GM18508 (cell line): ENCODE measurements around the gene NOTCH1.

Source experiments
- ATAC-seq: cut with Tn5 transposase; IDR thresholded peaks from one replicate; pipeline ENCODE4 v1.9.1; 2021; ENCODE audit warnings: moderate number of reproducible peaks; ENCODE audit not compliant: insufficient read depth, unreplicated experiment

Gene NOTCH1

DNA sequence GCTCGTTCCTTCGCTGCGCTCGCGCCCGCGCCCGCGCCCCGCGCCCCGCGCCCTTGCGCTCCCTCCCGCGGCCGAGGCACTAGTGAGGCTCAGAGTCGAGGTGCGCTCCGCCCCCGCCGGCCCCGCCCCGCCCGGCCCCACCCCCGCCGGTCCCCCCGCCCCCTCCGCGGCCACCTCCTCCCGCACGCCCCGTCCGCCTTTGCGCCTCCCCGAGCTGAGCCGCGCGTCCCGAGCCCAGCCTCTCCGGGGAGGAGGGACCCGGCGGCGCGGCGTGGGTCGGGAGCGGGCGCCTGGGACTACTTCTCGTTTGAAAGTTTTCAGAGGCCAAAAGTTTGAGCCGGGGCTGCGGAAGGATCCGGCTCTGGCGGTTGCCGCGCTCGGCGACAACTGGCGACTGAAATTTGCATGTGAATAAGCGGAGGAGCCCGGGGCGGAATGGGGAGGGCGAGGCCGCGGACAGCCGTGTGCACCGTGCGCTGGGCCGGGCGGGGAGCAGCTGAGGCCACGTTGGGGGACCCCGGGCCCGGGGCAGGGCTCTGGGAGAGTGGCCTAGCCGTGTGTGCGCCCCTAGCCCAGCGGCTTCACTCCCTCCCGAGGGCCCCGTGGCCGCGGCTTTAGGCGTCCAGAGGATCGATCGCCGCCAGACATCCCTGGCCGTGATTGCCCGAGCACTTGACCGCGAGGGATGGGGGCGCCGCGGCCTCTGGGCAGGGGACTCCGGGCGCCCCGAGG, at the start of gene NOTCH1:
TSS of gene NOTCH1 (minus strand) at position 84 of the 732 bp plus-strand sequence. CDS start 262 bp downstream, outside the sequence.
- peak; percentile 46 for ATAC-seq

DNA sequence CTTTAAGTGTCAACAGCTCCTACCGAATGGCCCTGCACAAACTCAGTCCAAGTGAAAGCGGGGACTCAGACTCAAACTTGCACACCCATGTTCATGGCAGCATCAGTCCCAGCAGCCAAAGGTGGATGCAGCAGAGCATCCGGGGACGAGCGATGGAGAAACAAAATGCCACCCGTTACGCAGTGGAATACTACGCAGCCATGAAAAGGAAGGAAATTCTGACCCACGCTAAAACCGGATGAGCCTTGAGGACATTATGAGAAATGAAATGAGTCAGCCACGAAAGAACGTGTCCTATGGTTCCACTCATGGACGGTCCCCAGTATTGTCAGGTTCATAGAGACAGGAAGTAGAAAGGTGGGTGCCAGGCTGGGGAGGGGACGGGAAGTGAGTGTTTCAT, 48.6 kb upstream of the NOTCH1 start:
- no peak for ATAC-seq

GRCh38 chr9:136593581-136593980, 47.7 kb upstream of the NOTCH1 start:
- no peak for ATAC-seq

GRCh38 chr9:136592666-136593065, 46.8 kb upstream of the NOTCH1 start:
- ATAC-seq: no peak

DNA sequence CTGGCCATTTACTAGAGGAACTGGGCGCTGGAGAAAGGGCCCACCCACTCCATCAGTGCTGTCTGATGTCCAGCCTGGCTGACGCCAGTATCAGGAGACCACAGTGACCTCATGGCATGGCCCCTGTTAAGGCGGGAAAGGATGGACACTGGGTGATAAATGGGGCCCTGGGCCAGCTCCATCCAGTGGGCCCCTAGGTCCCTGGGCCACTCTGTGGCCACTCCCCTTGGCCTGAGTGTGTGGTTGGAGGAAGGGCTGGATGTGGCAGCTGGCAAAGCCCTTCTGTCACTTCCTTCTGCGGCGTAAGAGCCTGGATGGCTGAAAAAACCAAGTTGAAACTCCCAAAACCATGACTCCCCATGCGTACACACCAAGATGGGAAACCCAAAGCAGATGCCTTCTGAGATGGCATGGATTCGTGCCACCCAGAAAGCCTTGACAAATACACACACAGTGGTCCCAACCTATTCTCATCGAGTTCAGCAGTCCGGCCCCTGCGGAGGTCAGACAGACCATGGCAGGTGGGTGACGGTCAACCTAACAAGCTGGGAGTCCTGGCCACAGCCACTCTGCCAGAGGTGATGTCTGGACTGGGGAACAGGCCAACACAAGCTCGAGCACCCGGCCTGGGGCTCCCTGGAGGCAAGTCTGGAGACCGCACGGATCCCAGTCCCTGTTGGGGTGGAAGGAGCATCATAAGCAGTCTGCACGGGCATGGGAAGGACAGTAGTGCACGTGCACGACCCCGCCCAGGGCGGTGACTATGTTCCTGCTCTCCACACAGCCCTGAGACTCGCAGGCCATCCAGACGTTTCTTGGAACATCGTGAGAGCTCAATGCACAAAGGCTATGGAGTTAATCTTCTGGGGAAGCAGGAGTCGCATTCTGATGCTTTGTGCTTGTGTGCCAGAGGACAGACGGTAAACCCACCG, 45.2 kb upstream of the NOTCH1 start:
- ATAC-seq: no peak

DNA sequence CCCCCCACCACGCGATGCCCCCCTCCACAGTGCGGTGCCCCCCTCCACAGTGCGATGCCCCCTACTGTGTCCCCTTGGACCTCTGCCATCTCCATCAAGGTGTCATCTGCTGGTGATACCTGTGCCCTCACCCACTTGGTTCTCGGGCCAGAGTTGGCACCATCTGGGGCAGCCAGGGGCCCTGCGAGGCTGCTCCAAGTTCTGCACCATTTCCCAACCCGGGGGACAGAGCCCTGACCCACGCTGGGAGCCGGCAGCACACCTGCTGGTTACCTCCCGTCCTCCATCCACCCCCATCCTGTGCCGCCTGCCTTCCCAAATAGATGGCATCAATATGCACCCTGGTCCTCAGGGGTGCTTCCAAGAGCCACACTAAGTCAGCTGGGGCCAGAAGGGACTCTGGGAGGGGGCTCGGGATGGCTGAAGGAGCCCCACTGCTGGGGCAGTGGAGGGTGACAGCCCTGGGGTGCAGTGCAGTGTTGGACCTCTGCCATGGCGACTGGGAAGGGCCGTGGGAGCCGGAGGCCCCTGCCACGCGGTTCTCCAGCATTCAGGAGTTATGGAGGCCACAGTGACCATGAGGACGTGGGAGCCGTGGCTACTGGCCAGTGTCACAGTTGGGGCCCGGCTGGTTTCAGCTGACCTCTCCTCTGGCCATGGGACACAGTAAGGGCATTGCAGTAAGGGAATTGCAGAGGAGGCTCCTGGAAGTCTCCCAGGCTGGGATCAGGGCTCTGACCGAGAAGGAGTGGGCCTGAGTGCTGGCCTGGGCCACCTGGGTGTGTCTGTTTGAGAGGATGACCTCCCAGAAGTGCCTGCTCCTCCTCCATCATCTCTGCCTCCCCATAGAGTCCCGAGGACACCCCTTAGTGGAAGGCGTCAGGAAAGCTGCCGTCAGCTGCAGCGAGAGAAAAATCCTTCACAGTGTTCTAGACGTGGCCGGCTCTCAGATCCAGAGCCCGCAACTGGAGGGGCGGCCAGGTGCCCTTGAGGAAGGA, 44.2 kb upstream of the NOTCH1 start:
- no peak for ATAC-seq

- no peak for ATAC-seq
Observed at GRCh38 chr9:136588663-136589464, 43.0 kb upstream of the NOTCH1 start.

DNA sequence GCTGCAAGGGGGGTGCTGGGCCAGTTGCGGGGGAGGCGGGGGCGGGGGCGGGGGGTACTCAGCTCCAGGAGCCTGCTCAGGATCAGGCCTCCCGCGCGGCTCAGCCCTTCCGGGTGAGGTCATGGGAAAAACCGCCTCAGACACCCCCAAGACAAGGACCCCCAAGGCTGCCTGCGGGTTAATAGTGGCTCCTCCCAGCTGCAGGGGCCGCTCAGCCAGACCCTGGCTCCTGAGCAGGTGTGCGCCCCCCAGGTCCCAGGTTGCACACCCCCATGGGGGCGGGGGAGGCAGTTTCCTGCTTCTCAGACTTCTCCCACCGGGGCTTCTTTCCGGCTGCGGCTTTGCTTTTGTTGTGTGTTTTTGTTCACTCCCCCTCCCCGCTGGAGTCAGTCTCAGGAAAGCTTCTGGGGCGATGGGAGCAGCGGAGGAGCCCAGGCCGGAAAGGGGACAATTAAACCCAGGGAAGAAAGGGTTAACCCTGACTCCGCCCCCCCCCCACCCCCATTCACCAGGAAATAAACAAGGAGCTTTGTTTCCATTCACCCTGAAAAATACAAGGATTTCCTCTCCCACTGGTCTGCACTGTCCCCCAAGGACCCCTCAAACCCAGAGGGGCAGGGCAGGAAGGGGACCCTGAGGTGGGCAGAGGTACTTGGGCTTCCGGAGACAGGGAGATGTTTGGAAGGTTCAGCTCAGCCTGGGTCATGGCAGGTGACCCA, 42.3 kb upstream of the NOTCH1 start:
- no peak for ATAC-seq

- no peak for ATAC-seq
Observed at GRCh38 chr9:136587145-136587943, 41.5 kb upstream of the NOTCH1 start.

DNA sequence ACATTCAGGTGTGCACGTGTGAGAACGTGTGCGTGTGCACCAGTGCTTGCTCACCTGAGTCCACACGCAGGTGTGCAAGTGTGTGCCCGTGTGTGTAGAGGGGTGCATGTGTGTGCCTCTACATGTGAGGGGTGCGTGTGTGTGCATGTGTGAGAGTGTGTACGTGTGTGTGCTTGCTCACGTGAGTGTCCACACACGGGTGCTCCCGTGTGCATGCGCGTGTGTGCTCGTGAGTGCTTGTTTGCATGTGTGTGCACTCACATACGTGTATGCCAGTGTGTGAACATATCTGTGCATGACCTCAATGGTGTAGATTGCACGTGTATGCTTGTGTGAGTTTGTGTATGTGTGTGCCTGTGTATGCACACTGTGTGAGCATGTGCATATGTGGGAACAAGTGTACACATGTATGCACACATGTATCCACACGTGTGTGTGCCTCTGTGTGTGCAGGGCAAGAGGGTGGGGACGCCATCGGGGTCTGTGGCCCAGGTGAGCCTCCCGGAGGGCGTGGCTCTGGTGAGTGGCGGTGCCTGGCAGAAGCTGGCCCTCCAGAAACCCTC, 40.6 kb upstream of the NOTCH1 start:
- no peak for ATAC-seq

- no peak for ATAC-seq
Observed at GRCh38 chr9:136585531-136586120, 39.8 kb upstream of the NOTCH1 start.

DNA sequence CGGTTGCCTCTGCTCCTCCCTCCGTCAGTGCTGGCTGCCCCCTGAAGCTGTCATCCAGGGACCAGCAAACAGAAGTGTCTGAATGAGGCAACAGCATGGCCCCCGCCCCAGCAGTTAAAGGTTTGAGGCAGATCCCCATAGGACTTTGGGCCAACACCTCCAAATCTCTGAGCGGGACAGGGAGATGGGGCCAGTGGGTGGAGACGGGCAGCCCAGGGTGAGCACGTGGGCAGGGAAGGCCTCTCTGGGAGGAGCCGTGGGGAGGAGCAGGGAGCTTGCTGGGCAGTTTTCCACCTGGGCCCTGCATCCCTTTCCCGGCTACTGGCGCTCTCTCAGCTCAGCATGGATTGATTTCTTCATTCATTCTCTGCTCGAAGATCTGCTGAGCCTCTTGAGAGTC, 39.1 kb upstream of the NOTCH1 start:
- ATAC-seq: no peak

- no peak for ATAC-seq
Observed at GRCh38 chr9:136584401-136584932, 38.6 kb upstream of the NOTCH1 start.

DNA sequence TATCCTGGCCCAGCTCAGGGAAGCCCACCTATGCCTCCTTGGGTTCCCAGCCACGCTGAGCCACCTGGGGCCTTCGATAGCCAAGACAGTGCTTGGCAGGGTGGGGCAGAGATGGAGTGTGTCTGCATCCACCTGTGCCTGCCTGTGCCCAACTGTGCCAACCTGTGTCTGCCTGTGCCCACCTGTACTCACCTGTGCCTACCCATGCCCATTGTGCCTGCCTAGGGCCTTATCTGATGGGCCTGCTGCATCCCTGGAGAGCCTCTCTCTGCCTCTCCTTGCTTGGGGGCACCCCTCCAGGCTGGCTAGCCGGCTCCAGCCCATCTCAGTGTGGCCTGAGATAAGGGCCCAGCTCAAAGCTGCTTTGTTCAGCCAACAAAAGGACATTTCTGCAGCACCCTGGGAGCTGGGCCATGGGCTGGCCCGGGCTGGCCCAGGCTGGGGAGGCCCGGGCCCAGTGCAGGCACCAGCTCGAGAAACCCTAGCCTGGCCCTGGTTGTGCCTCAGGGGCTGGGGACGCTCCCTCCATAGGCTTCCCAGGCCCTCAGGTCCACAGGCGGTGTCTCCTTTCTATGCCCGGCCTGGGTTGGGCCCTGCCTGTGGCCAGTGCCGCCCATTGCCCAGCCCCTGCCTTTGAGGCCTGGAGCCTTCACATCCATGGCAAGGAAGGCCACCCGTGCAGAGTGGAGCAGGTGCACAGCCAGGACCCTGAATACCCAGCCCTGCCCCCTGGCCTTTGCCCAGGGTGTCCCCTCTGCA, 37.3 kb upstream of the NOTCH1 start:
- no peak for ATAC-seq

GRCh38 chr9:136581614-136582447, 36.0 kb upstream of the NOTCH1 start:
- ATAC-seq: no peak
